CD4-positive, alpha-beta T cell treated with Interleukin-12 subunit alpha and Interleukin-12 subunit beta, for 1 hour (primary cell): Measurements from ENCODE around the gene MED10.
A peak's percentile ranks its signal among the peaks of the same experiment; 100 is the strongest.
"Not testable (repeated sequence)": the region's sequence is repeated elsewhere in the genome, so short reads cannot be mapped to it uniquely, and the experiment has no call there.

Experiments used
- DNase-seq: peaks from one replicate; pipeline ENCODE4 v3.0.0-alpha.2; 2020

MED10 gene

DNA sequence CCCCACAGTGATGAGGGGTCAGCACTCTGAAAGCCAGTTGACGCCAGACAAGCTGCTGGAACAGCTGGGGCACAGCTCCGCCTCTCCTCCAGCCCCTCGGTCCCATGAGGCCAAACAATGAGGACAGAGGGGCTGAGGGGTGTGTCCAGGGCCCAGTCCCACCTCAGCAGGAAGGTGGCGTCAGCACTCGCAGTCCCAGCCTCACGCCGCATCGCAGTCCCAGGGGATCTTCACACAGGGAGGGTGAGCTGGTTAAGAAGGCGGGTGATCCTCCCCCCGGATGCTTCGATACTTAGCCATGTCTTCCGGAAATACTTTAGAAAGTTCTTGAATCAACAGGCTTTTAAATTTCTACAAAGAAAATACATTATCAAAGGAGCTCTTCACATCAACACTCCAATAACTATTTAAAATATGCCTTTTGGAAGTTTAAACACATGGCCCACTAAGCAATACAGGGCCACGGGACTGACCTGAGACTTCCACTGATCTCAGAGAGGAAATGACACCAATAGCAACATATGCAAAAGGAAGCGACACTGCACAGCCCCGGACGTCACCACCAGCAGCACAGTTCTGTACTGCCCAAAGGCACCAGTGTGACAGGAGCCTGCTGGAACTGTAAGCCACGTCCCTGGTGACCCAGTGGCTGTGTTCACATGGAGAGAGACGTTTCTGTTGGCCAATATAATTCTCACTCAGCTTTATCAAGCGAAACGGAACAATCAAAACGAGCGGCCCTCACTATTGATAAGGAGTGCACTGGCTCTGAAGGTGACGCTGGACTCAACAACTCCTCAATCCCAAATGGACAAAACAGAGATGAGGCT is 5.9 kb downstream of the MED10 start:
- no peak for DNase-seq

GRCh38 chr5:6371079-6371810 is 7.1 kb downstream of the MED10 start:
- DNase-seq: no peak

- DNase-seq: no peak
These were observed 7.8 kb downstream of the MED10 start for GRCh38 chr5:6370580-6370979.

- DNase-seq: no peak
These were observed 12.3 kb downstream of the MED10 start for GRCh38 chr5:6365977-6366590.

DNA sequence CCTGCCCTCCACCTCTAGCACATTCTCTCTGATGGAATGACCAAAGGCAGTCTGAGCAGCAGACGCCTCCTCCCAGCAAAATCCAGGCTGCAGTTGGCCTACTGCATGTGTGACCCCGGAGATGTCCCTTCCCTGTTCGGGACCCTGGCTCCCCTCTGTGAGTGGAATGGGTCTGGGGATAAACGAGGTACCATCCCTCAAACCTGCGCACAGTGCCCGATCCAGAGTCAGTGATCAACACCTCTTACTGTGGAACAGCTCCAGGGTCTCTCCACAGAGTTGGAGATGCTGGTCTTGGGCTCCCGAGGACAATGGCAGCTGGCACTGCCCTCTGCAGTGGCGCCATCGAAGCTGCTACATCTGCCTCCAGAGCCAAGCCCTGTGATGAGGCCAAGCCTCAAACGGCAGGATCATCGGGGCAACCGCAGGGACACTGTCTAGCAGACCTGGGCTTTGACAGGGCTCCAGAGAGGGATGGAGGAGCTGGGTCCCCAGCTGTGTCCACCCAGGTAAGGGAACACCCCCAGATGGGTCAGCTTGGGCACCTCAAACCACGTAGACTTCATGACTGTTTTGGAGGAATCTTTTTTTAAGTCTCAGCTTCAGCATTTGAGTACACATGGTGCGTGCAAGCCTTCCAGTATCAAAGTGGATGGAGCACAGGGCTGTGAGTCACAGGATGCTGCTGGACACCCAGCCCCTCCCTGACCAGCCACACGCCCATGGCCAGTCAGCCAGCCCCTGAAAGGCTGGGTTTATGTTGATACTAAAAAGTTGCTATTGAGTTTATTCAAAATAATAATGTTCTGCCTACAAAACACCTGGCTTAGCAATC is 13.0 kb downstream of the MED10 start:
- no peak for DNase-seq

- DNase-seq: not testable (repeated sequence)
These were observed 14.8 kb downstream of the MED10 start for GRCh38 chr5:6363454-6364011.

DNA sequence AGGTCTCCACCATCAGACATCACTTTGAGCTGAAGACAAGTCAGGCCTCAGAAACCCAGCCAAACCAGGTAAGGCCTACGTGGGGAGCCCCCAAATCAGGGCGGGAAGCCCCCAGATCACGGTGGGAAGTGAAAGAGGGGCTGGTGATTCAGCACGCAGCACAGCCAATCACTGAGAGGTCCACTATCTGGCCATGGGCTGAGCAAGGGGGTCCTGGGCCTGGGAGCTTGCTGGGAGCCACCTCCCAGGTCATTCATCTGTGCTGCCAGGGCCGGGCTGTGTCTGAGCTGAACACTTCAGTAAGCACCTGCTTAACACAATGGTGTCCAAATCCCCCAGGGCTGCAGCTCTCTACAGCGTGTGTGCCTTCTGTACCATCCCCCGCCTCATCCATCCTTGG is 15.5 kb downstream of the MED10 start:
- DNase-seq: no peak

DNA sequence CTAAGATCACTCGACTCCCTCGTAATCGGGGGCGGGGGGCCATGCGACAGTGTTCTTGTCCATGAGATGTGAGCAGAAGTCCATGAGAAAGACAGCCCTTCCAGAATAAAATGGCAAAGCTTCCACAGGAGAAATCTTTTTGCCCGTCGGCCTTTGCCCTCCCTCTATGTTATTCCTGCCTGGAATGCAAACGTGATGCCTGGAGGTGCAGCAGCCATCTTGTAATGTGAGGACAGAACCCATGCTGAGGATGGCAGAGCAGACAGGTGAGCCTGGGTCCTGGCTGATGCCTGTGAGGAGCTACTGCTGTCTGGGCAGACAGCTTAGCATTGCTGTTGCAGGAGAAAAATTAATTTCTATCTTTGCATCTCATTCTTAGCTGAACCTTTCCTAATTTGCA is 17.2 kb downstream of the MED10 start:
- no peak for DNase-seq

GRCh38 chr5:6360323-6361072 is 17.8 kb downstream of the MED10 start:
- no peak for DNase-seq

DNA sequence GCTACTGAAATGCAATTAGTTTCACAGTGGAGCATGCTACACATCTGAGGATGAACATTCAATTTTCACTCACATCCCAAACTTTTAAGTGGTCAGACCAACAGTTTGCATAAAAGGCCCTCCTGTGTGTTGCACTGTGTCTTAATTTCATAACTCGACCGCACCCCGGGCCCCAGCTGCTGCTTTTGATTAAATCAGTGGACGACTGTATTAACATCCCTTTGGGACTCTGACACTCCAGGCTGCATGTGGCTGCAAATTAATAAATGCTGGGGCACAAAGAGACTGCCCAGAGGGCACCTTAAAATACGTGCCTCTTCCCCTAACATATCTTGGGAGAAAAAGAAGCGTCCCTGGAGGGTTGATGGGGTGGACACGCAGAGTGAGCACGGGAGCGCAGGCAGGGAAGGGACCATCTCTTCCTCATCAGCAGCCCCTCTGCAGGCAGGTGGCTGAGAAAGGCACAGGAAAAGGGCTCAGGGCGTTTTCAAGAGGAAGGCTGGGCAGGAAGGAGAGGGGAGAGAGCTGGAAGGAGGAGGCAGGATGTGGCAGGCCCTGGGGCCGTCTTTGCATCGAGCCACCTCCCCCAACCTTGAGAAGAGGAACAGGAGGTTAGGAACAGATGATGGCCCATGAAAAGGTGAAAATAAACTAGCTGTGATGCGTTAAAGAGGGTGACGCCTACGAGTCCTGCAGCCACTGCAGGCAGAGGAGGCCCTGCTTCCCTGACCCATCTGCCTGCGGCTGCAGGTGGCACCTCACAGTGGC is 18.6 kb downstream of the MED10 start:
- peak; percentile 7 for DNase-seq

GRCh38 chr5:6358434-6358820 is 19.9 kb downstream of the MED10 start:
- DNase-seq: no peak

- not testable (repeated sequence) for DNase-seq
These were observed 20.4 kb downstream of the MED10 start for GRCh38 chr5:6357817-6358433.

GRCh38 chr5:6356578-6357164 is 21.7 kb downstream of the MED10 start:
- no peak for DNase-seq

DNA sequence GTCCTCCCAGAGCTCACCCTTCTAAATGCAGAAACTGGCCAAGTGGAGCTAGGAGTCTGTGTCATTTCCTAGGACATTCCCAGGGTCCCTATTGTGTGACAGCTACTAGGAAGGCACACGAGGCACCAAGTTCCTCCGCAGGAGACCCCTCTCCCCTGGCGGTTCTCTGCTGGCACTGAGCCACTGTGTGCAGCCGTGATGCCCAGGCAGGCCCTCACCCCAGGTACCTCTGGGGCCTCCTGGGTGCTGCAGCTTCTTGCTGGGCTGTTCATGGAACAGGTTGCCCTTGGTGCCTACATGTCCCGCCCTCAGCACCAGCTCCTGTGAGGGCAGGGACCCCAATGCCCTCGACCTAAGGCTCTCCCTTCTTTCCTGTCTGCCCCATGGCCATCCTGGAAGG is 23.1 kb downstream of the MED10 start:
- no peak for DNase-seq

DNA sequence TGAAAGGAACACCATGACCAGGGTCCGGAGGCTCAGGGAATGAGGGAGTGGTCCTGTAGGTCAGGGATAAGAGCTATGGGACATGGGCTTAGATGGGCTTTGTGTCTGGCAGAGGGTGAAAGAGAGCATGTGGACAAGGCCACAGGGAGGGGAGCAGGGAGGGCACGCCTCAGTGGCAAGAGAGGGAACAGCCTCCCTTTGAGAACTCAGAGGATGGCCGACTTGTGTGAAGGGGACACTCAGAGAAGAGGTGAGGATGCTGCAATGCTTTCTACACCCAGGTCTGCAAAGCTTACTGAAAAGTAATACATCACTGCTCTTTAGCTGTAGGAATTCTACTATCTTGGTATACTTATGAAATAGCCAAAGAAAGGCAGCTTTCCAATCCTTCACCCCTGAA is 23.5 kb downstream of the MED10 start:
- DNase-seq: no peak

GRCh38 chr5:6353602-6354302 is 24.6 kb downstream of the MED10 start:
- no peak for DNase-seq

GRCh38 chr5:6350277-6351090 is 27.9 kb downstream of the MED10 start:
- no peak for DNase-seq

DNA sequence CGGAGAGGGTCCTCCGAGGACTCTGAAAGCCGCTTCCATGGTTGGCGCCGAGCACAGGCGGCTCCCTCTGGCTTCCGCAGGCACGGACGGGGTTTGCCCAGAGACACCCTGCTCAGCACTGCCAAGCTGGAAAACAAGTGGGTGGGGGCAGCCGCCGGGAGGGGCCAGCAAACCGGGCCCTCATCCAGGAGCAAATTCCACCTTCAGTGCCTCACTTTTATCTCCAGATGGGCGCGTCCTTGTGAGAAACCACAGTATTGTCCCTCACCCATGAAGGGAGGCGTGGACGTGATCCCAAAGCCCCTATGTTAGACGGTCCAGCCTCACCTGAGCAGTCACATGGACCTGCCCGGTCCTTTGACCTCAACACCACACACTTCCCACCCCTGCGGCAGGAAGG is 29.0 kb downstream of the MED10 start:
- no peak for DNase-seq
